ENCODE measurements around the gene GSTCD. TPM values are rescaled to one million over a fixed set of nuclear protein-coding genes. Genes with fewer than 3 reads are reported as not detected.

Gene GSTCD
- total and polyA plus RNA-seq, 2 of the 4 experiments (the other 2 are of a cell fraction), result 5.2 to 20.3 TPM

DNA sequence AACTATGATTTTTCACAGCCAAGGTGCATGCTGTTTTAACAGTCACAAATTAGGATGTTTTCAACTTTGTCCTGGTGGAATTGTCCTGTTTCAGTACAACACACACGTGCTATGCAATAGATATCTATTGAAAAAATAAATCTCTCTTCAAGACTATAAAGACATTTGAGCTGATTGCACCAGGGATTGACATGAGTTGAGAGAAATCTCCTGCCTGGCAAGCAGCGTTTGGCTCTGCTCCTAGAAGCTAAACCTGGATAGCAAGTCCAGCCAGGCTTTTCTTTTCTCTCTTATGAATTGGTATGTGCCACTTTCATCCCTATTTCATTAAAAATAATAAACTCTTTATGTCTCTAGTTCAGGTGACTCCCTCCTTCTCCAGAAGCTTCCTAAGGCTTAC is 170.1 kb downstream of the GSTCD start:
- H2AFZ ChIP-seq (replicated peaks; ENCODE audit: low read length, poor library complexity), result no peak overlapping the region
- ChIA-PET POLR2A (ENCODE audit: unreplicated experiment) (no interaction called here), CTCF (no interaction called here)
- TF ChIP-seq CHD1 (IDR thresholded peaks at IDR 0.05; ENCODE audit: low read depth, low read length) (no peak), RFX5 (IDR thresholded peaks at IDR 0.05; ENCODE audit: low read depth, low read length) (no peak), MAZ (IDR thresholded peaks at IDR 0.05; ENCODE audit: borderline replicate concordance, low read depth, low read length) (no peak), NFE2L2 (IDR thresholded peaks at IDR 0.05; ENCODE audit: low read depth, low read length) (no peak), RAD21 (IDR thresholded peaks at IDR 0.05; ENCODE audit: low read length) (no peak), ELK1 (IDR thresholded peaks at IDR 0.05; ENCODE audit: borderline replicate concordance, low read depth, low read length) (no peak), SMC3 (IDR thresholded peaks at IDR 0.05; ENCODE audit: low read depth, low read length) (no peak), BHLHE40 (IDR thresholded peaks at IDR 0.05; ENCODE audit: low read depth, low read length) (no peak)
- H3K36me3 ChIP-seq (ENCODE audit: control insufficient read depth, insufficient read depth, low read length), result no peaks in the 10 kb centered on the region
- H2AK9ac ChIP-seq (replicated peaks; ENCODE audit: low read depth, low read length, poor library complexity), result no peak overlapping the region
- WGBS, 2 experiments (ENCODE audit: extremely low coverage in 2 of 2, insufficient read length in 1 of 2), result no CpG with 5 or more reads among the region's 2 CpGs
- H2BK120ac ChIP-seq (ENCODE audit: low read depth, low read length), result no peak overlapping the region
- no peak overlapping the region for H3K23ac ChIP-seq (ENCODE audit: low read depth, low read length)
- no peak overlapping the region for H3K27ac ChIP-seq (ENCODE audit: insufficient read depth, low read length)
- H3K14ac ChIP-seq (replicated peaks; ENCODE audit: low read depth, low read length), result no peak overlapping the region
- no peak overlapping the region for H3K4ac ChIP-seq (ENCODE audit: low read depth, low read length)
- H3K9me3 ChIP-seq (ENCODE audit: control insufficient read depth, insufficient read depth, low read length), result no peaks in the 10 kb centered on the region
- H3K4me2 ChIP-seq (ENCODE audit: low read depth, low read length), result no peak overlapping the region
- H2BK20ac ChIP-seq (ENCODE audit: low read depth, low read length), result no peak overlapping the region
- no peak overlapping the region for H4K5ac ChIP-seq (ENCODE audit: low read depth, low read length)
- dilution Hi-C loops (cut with HindIII; ENCODE audit: low sequenced_read_pairs, unreplicated experiment) (no loop called here), in situ Hi-C loops (cut with MboI; ENCODE audit: low sequenced_read_pairs) (no loop called here), intact Hi-C loops (cut with micrococcal nuclease) (loop anchor here (5.0 kb wide), 1 partner anchor 539 kb away; no protein-coding TSS in a partner anchor)
- H3K56ac ChIP-seq (ENCODE audit: extremely low read depth, insufficient read depth, low read length), result no peak overlapping the region
- H3K9ac ChIP-seq (ENCODE audit: low read depth, low read length), result no peak overlapping the region
- no peak overlapping the region for H3K4me3 ChIP-seq (ENCODE audit: insufficient read depth, low read depth, low read length)
- no TSS peak for BruUV-seq (replicated peaks)
- H3K4me1 ChIP-seq (ENCODE audit: control insufficient read depth, insufficient read depth, low read length), result no peaks in the 10 kb centered on the region
- H4K8ac ChIP-seq (ENCODE audit: low read depth in 2 of 2, low read length in 2 of 2), result no peak overlapping the region
- no peaks in the 10 kb centered on the region for H3K27me3 ChIP-seq (ENCODE audit: control insufficient read depth, insufficient read depth, low read length)
- no peaks in the 10 kb centered on the region for H4K20me1 ChIP-seq (ENCODE audit: insufficient read depth, low read length)
- no peak overlapping the region for H4K91ac ChIP-seq (ENCODE audit: insufficient read depth, low read depth, low read length)
- no peak for DNase-seq
- H2AK5ac ChIP-seq (ENCODE audit: low read depth, low read length), result no peak overlapping the region
- no peak overlapping the region for H3K18ac ChIP-seq (ENCODE audit: low read depth, low read length)
- H3K79me1 ChIP-seq (ENCODE audit: low read depth in 1 of 2, low read length in 2 of 2), result no peaks in the 10 kb centered on the region
- H2BK15ac ChIP-seq (ENCODE audit: low read depth, low read length), result no peak overlapping the region
- no peak for ATAC-seq (ENCODE audit: low read depth)
- H2BK5ac ChIP-seq (ENCODE audit: low read depth, low read length, poor library complexity, severe bottlenecking), result no peak overlapping the region
- no peaks in the 10 kb centered on the region for H3K9me1 ChIP-seq (ENCODE audit: insufficient read depth, low read length)

All from IMR-90 (cell line).